NCI-H82 (cell line): ENCODE measurements around the gene FAM234B.

Experiments used
- DNase-seq: peaks from one replicate; lab custom pipeline; 2025; lab: John Stamatoyannopoulos, UW

The FAM234B gene

DNA sequence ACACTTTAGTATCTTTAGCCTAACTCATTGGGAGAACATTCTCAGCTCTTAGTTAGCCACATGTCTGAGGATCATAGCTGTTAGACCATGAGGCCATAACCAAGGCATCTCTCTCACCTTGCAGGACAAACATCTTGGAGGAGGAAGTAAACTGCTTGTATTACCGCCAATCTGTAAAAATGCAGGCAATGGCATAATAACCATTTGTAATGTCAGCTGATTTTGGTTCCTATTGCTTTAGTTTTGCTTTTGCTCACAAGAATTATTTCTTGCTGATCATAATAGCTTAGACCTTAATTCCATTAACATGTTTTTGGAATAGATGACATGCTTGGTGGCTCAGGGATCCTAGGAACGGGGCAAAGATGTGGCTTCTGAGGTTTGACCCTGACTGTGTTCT lies 75.6 kb downstream of the FAM234B start:
- no peak for DNase-seq

DNA sequence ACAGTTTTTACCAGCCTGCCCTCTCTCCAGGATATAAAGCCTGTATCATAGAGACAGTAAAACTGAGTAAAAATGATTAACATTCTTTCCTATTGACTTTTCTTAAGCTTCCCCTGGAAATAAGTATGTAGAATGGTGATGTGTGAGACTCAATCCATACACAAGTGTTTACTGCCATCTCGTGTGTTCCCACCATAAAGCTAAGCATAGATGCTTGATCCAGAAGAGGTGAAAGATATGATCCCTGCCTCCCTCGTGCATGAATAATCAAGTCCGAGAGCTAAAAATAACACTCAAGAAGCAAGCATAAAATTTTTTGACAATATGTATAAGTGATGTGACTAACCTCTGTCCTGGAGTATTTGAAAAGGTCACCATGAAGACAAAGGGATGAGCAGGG lies 76.2 kb downstream of the FAM234B start:
- DNase-seq = no peak

DNA sequence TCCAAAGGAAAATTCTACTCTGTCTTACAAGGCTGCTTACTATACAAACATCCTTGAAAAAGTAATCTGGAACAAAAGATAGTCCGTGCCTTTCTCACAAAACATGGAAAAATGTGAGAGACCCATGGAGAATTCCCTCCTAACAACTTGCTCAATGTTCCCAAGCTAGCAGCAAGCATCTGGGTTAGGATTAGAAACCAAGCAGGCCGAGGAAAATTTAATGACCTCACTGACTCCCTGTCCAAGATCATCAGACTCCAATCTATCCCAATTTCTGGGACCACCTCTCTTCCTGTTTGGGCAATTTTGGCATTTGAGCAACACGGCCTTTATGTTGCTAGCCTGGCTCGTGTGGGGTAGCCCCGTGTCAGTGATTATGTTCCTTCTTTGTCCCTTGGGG lies 77.4 kb downstream of the FAM234B start:
- DNase-seq = no peak

DNA sequence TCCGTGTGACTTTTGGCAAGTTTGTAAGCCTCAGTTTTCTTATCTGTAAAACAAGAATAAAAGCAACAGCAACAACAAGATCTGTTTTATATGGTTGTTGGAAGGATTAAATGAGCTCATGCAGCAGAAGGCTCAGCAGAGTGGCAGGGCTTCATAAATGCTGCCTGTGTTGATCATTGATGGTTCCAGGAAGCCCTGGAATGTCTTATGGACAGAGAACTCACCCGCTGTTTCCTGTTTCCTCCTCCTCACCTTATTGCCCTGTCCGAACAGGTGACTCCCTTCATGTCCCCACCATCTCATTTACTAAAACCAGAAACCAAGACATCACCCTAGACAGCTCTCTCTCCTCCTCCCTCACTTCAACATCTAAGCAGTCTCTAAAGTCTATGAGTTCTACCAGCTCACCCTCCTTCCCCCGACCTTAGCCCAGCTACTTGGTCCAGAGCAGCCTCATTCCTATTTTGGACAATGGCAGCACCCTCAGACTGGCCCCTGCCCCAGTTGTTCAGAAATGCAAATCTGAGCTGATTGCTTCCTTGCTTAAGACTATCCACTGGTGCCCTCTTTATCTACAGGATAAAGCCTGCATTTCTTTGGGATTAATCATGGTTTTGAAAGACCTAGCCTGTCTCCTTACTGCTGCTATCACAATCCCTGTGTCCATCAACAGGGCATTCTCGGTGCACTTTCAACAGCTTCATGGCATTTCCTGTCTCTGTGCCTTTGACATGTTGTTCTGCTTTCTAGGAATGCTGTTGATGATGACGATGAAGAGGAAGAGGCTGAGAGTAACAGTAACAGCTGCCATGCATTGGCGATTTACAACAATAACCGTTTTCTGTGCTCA lies 80.7 kb downstream of the FAM234B start:
- no peak for DNase-seq

DNA sequence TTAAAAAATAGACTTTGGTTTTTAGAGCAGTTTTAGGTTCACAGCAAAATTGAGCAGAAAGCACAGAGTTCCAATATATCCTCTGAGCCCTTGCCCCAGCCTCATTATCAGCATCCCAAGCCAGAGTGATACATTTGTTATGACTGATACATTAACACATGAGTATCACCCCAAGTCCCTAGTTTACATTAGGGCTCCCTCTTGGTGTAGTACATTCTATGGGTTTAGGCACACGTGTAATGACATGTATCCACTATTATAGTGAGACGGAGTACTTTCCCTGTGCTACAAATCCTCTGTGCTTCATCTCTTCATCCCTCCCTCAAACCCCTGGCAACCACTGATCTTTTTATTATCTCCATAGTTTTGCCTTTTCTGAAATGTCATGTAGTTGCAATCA lies 81.8 kb downstream of the FAM234B start:
- no peak for DNase-seq

DNA sequence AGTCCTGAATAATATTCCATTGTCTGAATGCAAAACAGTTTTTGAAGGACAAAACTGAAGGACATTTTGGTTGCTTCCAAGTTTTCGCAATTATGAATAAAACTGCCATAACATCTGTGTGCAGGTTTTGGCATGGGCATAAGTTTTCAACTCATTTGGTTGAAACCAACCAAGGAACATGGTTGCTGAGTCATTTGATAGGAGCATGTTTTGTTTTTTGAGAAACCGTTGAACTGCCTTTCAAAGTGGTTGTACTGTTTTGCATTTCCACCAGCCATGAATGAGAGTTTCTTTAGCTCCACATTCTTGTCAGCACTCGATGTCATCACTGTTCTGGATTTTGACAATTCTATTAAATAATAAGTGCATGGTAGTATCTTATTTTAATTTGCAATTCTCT lies 82.3 kb downstream of the FAM234B start:
- no peak for DNase-seq

DNA sequence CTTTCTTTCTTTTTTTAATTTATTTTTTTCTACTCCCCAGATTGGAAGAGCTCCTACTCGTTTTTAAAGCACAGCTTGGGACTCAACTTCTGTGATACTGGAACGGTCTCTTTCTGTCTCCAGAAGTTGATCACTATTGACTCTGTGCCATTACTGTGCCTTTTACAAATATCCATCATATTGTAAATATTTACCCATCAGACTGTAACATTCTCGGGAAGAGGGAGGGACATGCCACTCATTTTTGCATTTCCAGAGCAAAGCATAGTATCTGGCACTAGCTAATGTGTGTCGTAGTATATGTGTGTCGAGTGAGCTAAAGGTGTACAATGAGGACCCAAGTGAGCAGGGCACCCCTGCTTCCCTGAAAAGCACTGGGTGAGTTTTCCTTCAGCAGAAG lies 83.3 kb downstream of the FAM234B start:
- no peak for DNase-seq

DNA sequence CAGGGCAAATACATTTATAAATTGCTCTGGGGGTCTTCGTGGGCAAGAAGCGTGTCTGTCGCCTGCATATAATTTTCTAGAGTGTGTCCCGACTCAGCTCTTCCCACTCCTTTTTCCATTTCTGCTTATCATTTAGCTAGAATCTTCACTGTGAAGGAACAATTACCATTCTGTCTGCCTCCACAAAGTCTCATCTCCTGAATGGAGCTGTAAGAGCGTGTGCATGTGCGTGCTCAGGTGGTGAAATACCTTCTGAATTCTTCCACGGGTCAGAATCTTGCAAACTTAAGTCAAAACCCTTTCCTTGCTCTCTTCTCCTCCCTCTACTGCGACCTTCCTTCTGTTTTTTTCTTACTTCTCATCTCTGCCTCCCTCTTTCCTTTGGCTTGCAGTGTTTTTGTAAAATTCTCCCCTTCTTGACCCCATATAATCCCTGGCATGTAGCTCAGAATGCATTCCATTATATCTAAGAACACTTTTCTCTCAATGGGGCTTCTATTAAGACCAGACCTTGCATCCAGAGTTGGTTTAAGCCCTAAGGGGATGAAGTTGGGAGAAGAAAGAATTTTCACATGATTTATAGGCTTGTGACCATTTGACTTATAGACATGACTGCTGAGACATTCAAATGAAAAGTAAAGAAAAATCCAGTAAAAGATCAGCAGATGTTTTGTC lies 84.2 kb downstream of the FAM234B start:
- DNase-seq = no peak

DNA sequence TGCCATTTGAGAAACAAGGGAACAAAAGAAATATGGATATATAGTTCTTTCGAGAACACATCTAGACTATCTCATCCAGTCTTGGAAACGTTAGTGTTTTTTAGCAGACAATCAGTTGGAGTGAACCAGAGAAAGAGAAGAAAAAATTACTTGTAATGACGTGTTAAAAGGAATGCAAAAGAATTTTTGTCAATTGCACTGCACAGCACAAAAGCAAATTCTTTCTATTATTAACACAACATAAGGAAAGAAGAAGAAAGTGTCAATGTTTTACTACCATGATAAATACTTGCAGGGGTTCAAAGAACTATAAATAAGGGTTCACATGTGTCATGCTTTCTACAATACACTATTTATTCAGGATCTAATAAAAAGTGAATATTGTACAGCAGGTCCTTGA lies 86.8 kb downstream of the FAM234B start:
- no peak for DNase-seq
